ENCODE data around the gene KLRF1. TPM values are rescaled to one million over a fixed set of nuclear protein-coding genes. Genes with fewer than 3 reads are reported as not detected.

Gene KLRF1
- total RNA-seq, 1 donor from 2014 or later: not detected

DNA sequence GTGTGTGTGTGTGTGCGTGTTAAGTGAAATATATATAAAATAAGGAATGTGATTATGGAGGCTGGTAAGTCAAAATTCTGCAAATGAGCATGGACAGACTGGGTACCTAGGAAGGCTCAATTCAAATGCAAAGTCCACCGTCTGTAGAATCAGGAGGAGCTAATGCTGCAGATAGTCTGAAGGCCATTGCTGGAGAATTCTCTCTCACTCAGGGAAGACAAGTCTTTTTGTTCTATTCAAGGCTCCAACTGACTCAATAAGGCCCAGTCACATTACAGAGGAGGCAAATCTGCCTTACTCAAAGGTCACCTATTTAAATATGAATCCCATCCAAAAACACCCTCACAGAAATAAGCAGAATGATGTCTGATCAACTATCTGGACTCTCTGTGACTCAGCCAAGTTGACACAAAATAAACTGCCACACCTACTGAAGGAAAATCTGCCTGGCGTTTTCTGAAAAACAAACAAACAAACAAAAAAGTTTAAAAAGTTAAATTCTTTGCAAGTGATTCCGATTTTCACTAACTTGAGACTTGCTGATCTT is 53.3 kb downstream of the KLRF1 start:
- Mint-ChIP-seq H3K4me3 (ENCODE audit: low read depth) (no peak overlapping the region), H3K9me3 (ENCODE audit: low read depth) (peaks cover 3% of the 10 kb centered on the region), H3K27me3 (no peaks in the 10 kb centered on the region), H3K27ac (no peak overlapping the region), H3K4me1 (ENCODE audit: low read depth) (peaks cover 3% of the 10 kb centered on the region), H3K36me3 (ENCODE audit: insufficient read depth) (no peaks in the 10 kb centered on the region)
- TF ChIP-seq, protein P1, sequence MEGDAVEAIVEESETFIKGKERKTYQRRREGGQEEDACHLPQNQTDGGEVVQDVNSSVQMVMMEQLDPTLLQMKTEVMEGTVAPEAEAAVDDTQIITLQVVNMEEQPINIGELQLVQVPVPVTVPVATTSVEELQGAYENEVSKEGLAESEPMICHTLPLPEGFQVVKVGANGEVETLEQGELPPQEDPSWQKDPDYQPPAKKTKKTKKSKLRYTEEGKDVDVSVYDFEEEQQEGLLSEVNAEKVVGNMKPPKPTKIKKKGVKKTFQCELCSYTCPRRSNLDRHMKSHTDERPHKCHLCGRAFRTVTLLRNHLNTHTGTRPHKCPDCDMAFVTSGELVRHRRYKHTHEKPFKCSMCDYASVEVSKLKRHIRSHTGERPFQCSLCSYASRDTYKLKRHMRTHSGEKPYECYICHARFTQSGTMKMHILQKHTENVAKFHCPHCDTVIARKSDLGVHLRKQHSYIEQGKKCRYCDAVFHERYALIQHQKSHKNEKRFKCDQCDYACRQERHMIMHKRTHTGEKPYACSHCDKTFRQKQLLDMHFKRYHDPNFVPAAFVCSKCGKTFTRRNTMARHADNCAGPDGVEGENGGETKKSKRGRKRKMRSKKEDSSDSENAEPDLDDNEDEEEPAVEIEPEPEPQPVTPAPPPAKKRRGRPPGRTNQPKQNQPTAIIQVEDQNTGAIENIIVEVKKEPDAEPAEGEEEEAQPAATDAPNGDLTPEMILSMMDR (IDR thresholded peaks at IDR 0.05; ENCODE audit: unreplicated experiment): no peak
- DNase-seq (ENCODE audit: low spot score, unreplicated experiment): no peak

DNA sequence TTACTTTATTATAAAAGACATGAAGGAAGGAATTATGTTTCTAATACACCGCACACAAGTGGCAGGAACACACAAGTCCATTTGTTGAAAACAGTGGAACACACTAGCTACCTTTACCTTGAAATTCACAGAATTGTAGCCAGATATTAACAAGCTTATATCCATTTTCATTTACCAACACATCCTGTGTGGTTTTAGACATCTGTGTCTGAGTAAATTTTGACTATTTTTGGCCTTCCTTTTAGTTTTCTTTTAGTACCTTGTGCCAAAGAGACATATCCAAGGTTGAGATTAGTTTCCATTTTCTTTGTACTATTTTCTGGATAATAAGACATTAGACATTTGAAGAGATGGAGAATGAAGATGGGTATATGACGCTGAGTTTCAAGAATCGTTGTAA is 54.0 kb downstream of the KLRF1 start, which contains the start of gene KLRF2:
Gene KLRF2 (plus strand): TSS at position 244 of the 400 bp plus-strand sequence. CDS start 107 bp downstream, at position 351.
- no peaks in the 10 kb centered on the region for H3K36me3 Mint-ChIP-seq (ENCODE audit: insufficient read depth)
- no peak for DNase-seq (ENCODE audit: low spot score, unreplicated experiment)
- TF ChIP-seq, protein P1 (IDR thresholded peaks at IDR 0.05; ENCODE audit: unreplicated experiment): no peak
- H3K9me3 Mint-ChIP-seq (ENCODE audit: low read depth): no peaks in the 10 kb centered on the region
- no peak within 1 kb of the TSS for H3K4me3 Mint-ChIP-seq (ENCODE audit: low read depth)
- H3K4me1 Mint-ChIP-seq (ENCODE audit: low read depth): peaks cover 3% of the 10 kb centered on the region
- H3K27me3 Mint-ChIP-seq: no peaks in the 10 kb centered on the region
- no peak within 1 kb of the TSS for H3K27ac Mint-ChIP-seq

DNA sequence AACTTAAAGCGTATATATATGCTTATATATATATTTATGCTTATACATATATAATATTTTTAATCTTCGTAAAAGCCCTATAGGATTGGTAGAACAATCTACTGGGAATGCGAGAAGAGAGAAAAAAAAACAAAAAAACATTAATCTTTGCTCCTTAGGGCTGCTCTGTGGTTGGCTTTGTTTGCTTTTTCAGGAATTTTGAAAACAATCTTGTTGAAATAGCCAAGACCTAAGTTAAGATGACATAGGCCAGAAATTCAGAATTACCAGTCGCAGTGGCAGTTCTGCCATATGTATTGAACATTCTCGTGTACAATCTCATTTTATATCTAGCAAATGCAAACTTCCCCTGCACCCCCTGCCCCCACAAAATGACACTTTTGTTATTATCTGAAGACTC is 54.7 kb downstream of the KLRF1 start:
- no peaks in the 10 kb centered on the region for H3K27me3 Mint-ChIP-seq
- H3K4me1 Mint-ChIP-seq (ENCODE audit: low read depth): peaks cover 3% of the 10 kb centered on the region
- no peaks in the 10 kb centered on the region for H3K36me3 Mint-ChIP-seq (ENCODE audit: insufficient read depth)
- no peak for DNase-seq (ENCODE audit: low spot score, unreplicated experiment)
- H3K4me3 Mint-ChIP-seq (ENCODE audit: low read depth): no peak overlapping the region
- H3K9me3 Mint-ChIP-seq (ENCODE audit: low read depth): peaks cover under 1% of the 10 kb centered on the region
- TF ChIP-seq, protein P1 (IDR thresholded peaks at IDR 0.05; ENCODE audit: unreplicated experiment): no peak
- H3K27ac Mint-ChIP-seq: no peak overlapping the region

DNA sequence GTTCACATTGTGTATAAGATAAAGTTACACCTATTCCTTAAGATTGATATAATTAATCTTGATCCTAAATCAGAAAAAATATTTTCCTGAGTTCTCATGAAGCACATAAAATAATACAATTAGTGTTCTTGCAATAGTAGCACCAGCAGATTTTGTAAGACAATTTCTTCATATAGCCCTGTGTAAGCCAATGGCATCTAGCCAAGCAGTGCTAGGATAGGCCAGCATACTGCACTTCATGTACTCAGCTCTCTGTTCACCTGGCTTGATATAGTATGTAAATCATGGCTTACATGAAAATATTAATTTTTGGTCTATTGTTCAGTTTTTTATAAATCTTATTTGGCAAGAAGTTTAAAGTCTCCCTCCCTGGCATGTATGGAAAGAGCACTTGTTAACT is 55.9 kb downstream of the KLRF1 start:
- Mint-ChIP-seq H3K27me3 (no peaks in the 10 kb centered on the region), H3K4me1 (ENCODE audit: low read depth) (peaks cover 3% of the 10 kb centered on the region), H3K4me3 (ENCODE audit: low read depth) (no peak overlapping the region), H3K36me3 (ENCODE audit: insufficient read depth) (no peaks in the 10 kb centered on the region), H3K27ac (no peak overlapping the region), H3K9me3 (ENCODE audit: low read depth) (peaks cover 4% of the 10 kb centered on the region)
- no peak for DNase-seq (ENCODE audit: low spot score, unreplicated experiment)
- TF ChIP-seq, protein P1 (IDR thresholded peaks at IDR 0.05; ENCODE audit: unreplicated experiment): no peak

DNA sequence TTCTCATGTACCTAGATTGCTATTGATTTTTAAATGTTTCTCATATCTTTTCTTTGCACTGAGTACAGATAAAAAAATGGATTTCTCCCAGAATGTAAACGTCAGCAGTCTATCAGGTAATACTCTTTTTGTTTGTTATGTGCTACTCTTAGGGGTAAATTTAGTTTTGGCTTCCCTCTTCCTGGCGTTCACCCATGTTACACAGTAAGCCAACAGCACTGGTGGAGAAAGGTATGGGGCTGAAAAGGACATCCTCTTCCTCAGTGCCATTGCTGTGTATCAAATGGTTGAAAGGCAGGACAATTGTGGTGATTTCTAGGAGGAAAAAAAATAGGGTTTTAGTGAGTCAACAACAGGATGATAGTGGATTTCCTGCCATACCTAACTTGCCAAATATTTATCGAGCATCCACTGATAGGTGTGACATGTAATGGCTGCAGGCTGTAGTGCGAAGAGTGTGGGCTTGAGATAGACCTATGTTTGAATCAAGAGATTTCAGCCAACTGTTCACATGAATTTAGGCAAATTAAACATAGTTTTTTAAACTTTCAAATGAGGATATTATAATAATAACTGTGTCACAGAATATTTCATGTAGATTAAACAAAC is 61.5 kb downstream of the KLRF1 start:
- TF ChIP-seq, protein P1 (IDR thresholded peaks at IDR 0.05; ENCODE audit: unreplicated experiment): no peak
- Mint-ChIP-seq H3K27ac (peak overlapping the region; percentile 37), H3K36me3 (ENCODE audit: insufficient read depth) (no peaks in the 10 kb centered on the region), H3K9me3 (ENCODE audit: low read depth) (peaks cover 18% of the 10 kb centered on the region), H3K4me1 (ENCODE audit: low read depth) (peaks cover 8% of the 10 kb centered on the region), H3K4me3 (ENCODE audit: low read depth) (no peak overlapping the region), H3K27me3 (no peaks in the 10 kb centered on the region)
- no peak for DNase-seq (ENCODE audit: low spot score, unreplicated experiment)

Other genes with a start within 250 kb of the KLRF1 start
- gene KLRB1, start 219.6 kb upstream of the KLRF1 start, total RNA-seq: not detected in 2 replicates
- 23.5 and 31.0 TPM in 2 replicates for gene CLEC2D, start 157.8 kb upstream of the KLRF1 start, total RNA-seq
- gene CLECL1, start 94.4 kb upstream of the KLRF1 start, total RNA-seq: not detected in 2 replicates
- gene CD69, start 66.6 kb upstream of the KLRF1 start, total RNA-seq: not detected in 2 replicates
- gene CLEC2B, start 41.9 kb downstream of the KLRF1 start, total RNA-seq: not detected in 2 replicates
- not detected in 2 replicates for gene KLRF2, start 54.0 kb downstream of the KLRF1 start, total RNA-seq
- not detected in 2 replicates for gene CLEC2A, start 104.9 kb downstream of the KLRF1 start, total RNA-seq
- gene CLEC12A, start 143.9 kb downstream of the KLRF1 start, total RNA-seq: not detected in 2 replicates
- gene CLEC1B, start 171.6 kb downstream of the KLRF1 start, total RNA-seq: not detected in 2 replicates
- gene CLEC12B, start 183.1 kb downstream of the KLRF1 start, total RNA-seq: not detected in 2 replicates
- not detected in 2 replicates for gene CLEC9A, start 203.2 kb downstream of the KLRF1 start, total RNA-seq